Activated CD4-positive, alpha-beta T cell treated with anti-CD3 and anti-CD28 coated beads, Interleukin-2, amount 10 ng/mL, durations not matched to agents 7 days and 5 days (primary cell): ENCODE measurements around the gene ATRNL1. TPM values are rescaled to one million over a fixed set of nuclear protein-coding genes. Genes with fewer than 3 reads are reported as not detected.
"Not testable (repeated sequence)": the region's sequence is repeated elsewhere in the genome, so short reads cannot be mapped to it uniquely, and the experiment has no call there.

ENCODE experiments used
- CTCF ChIA-PET: fragments of 350-600 bp; sonication (Branson Sonifier 250); formaldehyde crosslinking; loops from one replicate; lab custom pipeline; 2021; ENCODE audit warnings: antibody characterized with exemption; lab: Charles Lee
- POLR2A ChIA-PET: fragments of 350-600 bp; sonication (Branson Sonifier 250); formaldehyde crosslinking; loops from one replicate; lab custom pipeline; 2021; ENCODE audit warnings: antibody characterized with exemption; lab: Charles Lee
- DNase-seq: peaks from one replicate; pipeline ENCODE4 v3.0.0-alpha.2; 2020
- H3K27ac Mint-ChIP-seq: one replicate; pipeline ENCODE4 v1.8.0; 2021; ENCODE audit warnings: mild to moderate bottlenecking, moderate library complexity, mixed read lengths
- H3K27me3 Mint-ChIP-seq: one replicate; pipeline ENCODE4 v1.8.0; 2021; ENCODE audit warnings: mixed read lengths
- H3K36me3 Mint-ChIP-seq: one replicate; pipeline ENCODE4 v1.8.0; 2021; ENCODE audit warnings: low read depth, mixed read lengths
- H3K4me1 Mint-ChIP-seq: one replicate; pipeline ENCODE4 v1.8.0; 2021; ENCODE audit warnings: mixed read lengths
- H3K4me3 Mint-ChIP-seq: one replicate; pipeline ENCODE4 v1.8.0; 2021; ENCODE audit warnings: mild to moderate bottlenecking, moderate library complexity, mixed read lengths
- H3K9me3 Mint-ChIP-seq: one replicate; pipeline ENCODE4 v1.8.0; 2021; ENCODE audit warnings: mixed read lengths
- total RNA-seq, 2 experiments: library from RNA; stranded (reverse); gene quantifications; one replicate each; pipeline ENCODE4 v1.2.3, GENCODE V29; 2021

The ATRNL1 gene
- total RNA-seq, 2 experiments from 2014 or later = 0.12 to 0.22 TPM

DNA sequence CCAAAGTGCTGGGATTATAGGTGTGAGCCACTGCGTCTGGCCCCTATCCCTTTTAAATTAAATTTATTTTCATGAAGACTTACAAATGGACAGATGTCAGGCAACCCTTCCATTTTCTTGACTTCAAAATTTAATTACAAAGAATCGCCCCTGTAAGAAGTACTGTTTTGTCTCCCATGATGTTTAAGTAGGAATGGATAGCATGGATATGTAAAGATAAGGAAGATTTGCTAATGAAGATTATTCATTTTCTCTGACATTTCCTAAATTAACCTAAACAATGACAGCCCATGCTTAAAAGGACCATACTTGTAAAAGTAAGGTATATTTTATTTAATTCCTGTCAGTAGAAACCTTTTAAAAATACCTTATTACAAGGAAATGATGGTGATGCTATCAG is 627.0 kb downstream of the ATRNL1 start:
- ChIA-PET CTCF (no interaction called here), POLR2A (no interaction called here)
- no peak for DNase-seq
- H3K36me3 Mint-ChIP-seq = no peaks in the 10 kb centered on the region
- no peak overlapping the region for H3K27ac Mint-ChIP-seq
- H3K9me3 Mint-ChIP-seq = no peaks in the 10 kb centered on the region
- no peaks in the 10 kb centered on the region for H3K4me1 Mint-ChIP-seq
- H3K27me3 Mint-ChIP-seq = no peaks in the 10 kb centered on the region
- no peak overlapping the region for H3K4me3 Mint-ChIP-seq

- H3K27ac Mint-ChIP-seq = no peak overlapping the region
- no peak for DNase-seq
- no peak overlapping the region for H3K4me3 Mint-ChIP-seq
- H3K4me1 Mint-ChIP-seq = no peaks in the 10 kb centered on the region
- H3K27me3 Mint-ChIP-seq = no peaks in the 10 kb centered on the region
- ChIA-PET POLR2A (no interaction called here), CTCF (no interaction called here)
- H3K9me3 Mint-ChIP-seq = no peaks in the 10 kb centered on the region
- no peaks in the 10 kb centered on the region for H3K36me3 Mint-ChIP-seq
These were observed 634.0 kb downstream of the ATRNL1 start for GRCh38 chr10:115727129-115727528.

DNA sequence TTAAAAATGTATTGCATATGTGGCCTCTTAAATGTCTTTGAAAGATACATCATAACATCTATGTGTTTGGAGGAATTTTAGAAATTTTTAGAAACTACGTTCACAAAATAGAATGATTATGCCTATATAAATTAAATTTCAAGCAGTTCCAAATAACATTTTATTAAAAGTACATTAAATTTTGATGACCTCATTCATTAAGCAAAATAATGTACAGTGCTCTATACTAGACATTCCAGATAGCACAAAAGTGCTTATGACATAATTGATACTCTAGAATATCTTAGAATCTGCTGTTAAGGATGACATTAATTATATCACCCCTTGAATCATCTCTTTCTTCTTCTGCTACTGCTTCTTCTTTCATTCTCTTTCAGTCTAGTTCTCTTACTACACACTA is 650.9 kb downstream of the ATRNL1 start:
- Mint-ChIP-seq H3K4me1 (no peaks in the 10 kb centered on the region), H3K36me3 (no peaks in the 10 kb centered on the region), H3K27me3 (no peaks in the 10 kb centered on the region), H3K4me3 (no peak overlapping the region), H3K9me3 (no peaks in the 10 kb centered on the region), H3K27ac (no peak overlapping the region)
- no peak for DNase-seq
- ChIA-PET POLR2A (no interaction called here), CTCF (no interaction called here)

- no peak overlapping the region for H3K27ac Mint-ChIP-seq
- POLR2A ChIA-PET = no interaction called here
- no peaks in the 10 kb centered on the region for H3K27me3 Mint-ChIP-seq
- no peak overlapping the region for H3K4me3 Mint-ChIP-seq
- no peak for DNase-seq
- H3K4me1 Mint-ChIP-seq = no peaks in the 10 kb centered on the region
- H3K36me3 Mint-ChIP-seq = no peaks in the 10 kb centered on the region
- no peaks in the 10 kb centered on the region for H3K9me3 Mint-ChIP-seq
- CTCF ChIA-PET = no interaction called here
These were observed 652.8 kb downstream of the ATRNL1 start for GRCh38 chr10:115745943-115746342.

DNA sequence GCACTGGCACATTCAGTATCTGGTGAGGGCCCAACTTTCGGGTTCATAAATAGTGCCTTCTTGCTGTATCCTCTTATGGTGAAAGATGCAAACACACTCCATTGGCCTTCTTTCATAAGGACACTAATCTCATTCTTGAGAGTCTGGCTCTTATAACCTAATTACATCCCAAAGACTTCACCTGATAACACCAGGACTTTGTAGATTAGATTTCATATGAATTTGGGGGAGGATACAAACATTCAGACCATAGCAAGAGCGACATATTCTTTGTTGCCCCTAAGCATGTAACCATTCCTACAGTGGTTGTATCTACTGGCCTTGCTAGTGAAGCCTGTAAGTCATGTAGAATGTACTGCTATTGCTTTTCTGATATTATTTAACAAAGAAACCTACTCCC is 654.6 kb downstream of the ATRNL1 start:
- H3K36me3 Mint-ChIP-seq = no peaks in the 10 kb centered on the region
- ChIA-PET CTCF (interaction anchor here (0.6 kb wide), 1 partner anchor 67 kb away, joined by 3 read pairs; no protein-coding TSS in a partner anchor), POLR2A (no interaction called here)
- no peak overlapping the region for H3K4me3 Mint-ChIP-seq
- H3K4me1 Mint-ChIP-seq = no peaks in the 10 kb centered on the region
- H3K27me3 Mint-ChIP-seq = no peaks in the 10 kb centered on the region
- no peaks in the 10 kb centered on the region for H3K9me3 Mint-ChIP-seq
- H3K27ac Mint-ChIP-seq = no peak overlapping the region
- no peak for DNase-seq

GRCh38 chr10:115758488-115758887 is 665.3 kb downstream of the ATRNL1 start:
- H3K27me3 Mint-ChIP-seq, H3K27ac Mint-ChIP-seq, CTCF ChIA-PET, POLR2A ChIA-PET, H3K4me1 Mint-ChIP-seq, H3K9me3 Mint-ChIP-seq, H3K36me3 Mint-ChIP-seq, H3K4me3 Mint-ChIP-seq, DNase-seq: not testable (repeated sequence)

- H3K27ac Mint-ChIP-seq = no peak overlapping the region
- H3K36me3 Mint-ChIP-seq = no peaks in the 10 kb centered on the region
- POLR2A ChIA-PET = no interaction called here
- no peaks in the 10 kb centered on the region for H3K4me1 Mint-ChIP-seq
- peaks cover 6% of the 10 kb centered on the region for H3K9me3 Mint-ChIP-seq
- H3K27me3 Mint-ChIP-seq = no peaks in the 10 kb centered on the region
- CTCF ChIA-PET = no interaction called here
- no peak overlapping the region for H3K4me3 Mint-ChIP-seq
- DNase-seq = no peak
These were observed 667.0 kb downstream of the ATRNL1 start for GRCh38 chr10:115760131-115760530.

DNA sequence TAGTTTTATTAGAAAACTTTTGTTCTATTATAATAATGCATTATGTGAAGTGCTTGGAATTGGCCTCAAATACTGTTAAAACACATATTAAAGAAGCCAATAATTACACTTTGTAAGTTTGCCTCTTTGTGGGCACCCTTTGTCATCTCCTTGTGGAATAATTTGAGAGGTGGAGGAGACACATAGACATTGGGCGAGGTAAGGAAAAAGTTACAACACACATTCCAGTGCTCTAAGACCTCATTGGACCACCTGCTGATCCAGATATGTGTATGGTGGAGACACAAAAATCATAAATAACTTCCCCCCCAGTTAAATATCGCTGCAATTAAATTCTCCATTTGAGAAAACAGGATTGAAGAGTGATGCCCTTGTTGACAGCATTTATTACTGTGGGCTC is 668.0 kb downstream of the ATRNL1 start:
- DNase-seq = no peak
- Mint-ChIP-seq H3K27me3 (no peaks in the 10 kb centered on the region), H3K4me1 (no peaks in the 10 kb centered on the region), H3K27ac (no peak overlapping the region), H3K4me3 (no peak overlapping the region), H3K36me3 (no peaks in the 10 kb centered on the region), H3K9me3 (peaks cover 2% of the 10 kb centered on the region)
- CTCF ChIA-PET = no interaction called here
- POLR2A ChIA-PET = no interaction called here

DNA sequence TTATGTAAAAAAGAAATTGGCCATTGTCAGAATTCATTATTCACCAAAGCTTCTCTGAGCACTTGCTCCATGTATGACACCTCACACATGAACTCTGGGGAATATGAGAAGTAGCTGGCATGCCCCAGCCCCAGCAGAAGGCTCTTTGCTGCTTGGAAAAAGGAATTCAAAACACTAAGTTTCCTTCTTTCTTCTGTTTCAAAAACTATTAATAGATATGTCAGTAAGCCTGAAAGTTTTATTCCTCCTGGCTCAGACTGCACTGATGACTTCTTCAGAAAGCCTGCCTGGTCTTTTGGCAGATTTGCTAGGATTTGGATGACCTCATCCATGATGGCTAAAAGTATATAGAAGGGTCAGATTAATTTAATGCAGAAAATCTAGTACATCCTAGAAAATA is 668.9 kb downstream of the ATRNL1 start:
- Mint-ChIP-seq H3K27me3 (no peaks in the 10 kb centered on the region), H3K27ac (no peak overlapping the region), H3K4me1 (no peaks in the 10 kb centered on the region), H3K9me3 (peaks cover 2% of the 10 kb centered on the region), H3K4me3 (no peak overlapping the region), H3K36me3 (no peaks in the 10 kb centered on the region)
- DNase-seq = no peak
- ChIA-PET CTCF (no interaction called here), POLR2A (no interaction called here)

GRCh38 chr10:115771755-115772154 is 678.6 kb downstream of the ATRNL1 start:
- Mint-ChIP-seq H3K27me3 (no peaks in the 10 kb centered on the region), H3K4me1 (no peaks in the 10 kb centered on the region), H3K36me3 (no peaks in the 10 kb centered on the region), H3K4me3 (no peak overlapping the region), H3K27ac (no peak overlapping the region), H3K9me3 (no peaks in the 10 kb centered on the region)
- ChIA-PET POLR2A (no interaction called here), CTCF (no interaction called here)
- DNase-seq = no peak

DNA sequence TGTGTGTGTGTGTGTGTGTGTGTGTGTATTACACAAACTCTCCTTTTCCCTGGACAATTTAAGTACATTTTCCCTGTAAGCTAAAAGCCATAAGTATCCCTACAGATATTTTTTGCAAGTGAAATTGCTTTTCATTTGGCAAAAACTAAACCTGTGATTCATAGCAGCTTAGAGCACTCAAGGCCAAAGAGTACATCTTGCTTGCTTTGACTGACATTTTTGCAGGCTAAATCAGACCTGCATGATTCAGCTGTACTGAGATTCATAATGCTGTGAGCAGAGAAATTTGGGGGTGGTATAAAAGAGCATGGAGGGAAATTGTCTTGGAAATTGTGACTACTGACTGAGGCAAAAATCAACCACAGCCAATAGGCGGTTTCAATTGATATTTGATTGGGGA is 679.4 kb downstream of the ATRNL1 start:
- Mint-ChIP-seq H3K27ac (no peak overlapping the region), H3K4me3 (no peak overlapping the region), H3K9me3 (no peaks in the 10 kb centered on the region), H3K4me1 (no peaks in the 10 kb centered on the region), H3K27me3 (no peaks in the 10 kb centered on the region), H3K36me3 (no peaks in the 10 kb centered on the region)
- ChIA-PET CTCF (no interaction called here), POLR2A (no interaction called here)
- no peak for DNase-seq

DNA sequence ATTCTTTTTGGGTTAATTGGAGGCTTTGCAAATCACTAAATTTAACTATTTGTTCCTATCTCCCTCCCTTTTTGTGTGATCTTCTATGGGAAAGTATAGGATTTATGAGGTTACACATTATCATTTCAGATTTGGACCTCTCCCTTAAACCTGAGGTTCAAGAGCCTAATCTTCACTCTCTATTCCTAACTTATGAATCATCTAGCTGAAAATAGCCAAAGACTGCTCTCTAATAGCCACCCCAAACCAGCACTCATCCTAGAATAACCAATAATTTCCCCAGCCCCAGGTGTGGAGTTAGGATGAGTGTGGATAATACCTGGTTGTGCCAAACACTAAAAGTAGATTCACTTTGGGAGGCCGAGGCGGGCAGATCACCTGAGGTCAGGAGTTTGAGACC is 680.7 kb downstream of the ATRNL1 start:
- H3K36me3 Mint-ChIP-seq = no peaks in the 10 kb centered on the region
- no peaks in the 10 kb centered on the region for H3K4me1 Mint-ChIP-seq
- no peak overlapping the region for H3K27ac Mint-ChIP-seq
- POLR2A ChIA-PET = no interaction called here
- DNase-seq = no peak
- CTCF ChIA-PET = no interaction called here
- no peak overlapping the region for H3K4me3 Mint-ChIP-seq
- H3K9me3 Mint-ChIP-seq = no peaks in the 10 kb centered on the region
- H3K27me3 Mint-ChIP-seq = no peaks in the 10 kb centered on the region

- Mint-ChIP-seq H3K9me3 (no peaks in the 10 kb centered on the region), H3K27me3 (no peaks in the 10 kb centered on the region), H3K4me1 (no peaks in the 10 kb centered on the region), H3K4me3 (no peak overlapping the region), H3K27ac (no peak overlapping the region), H3K36me3 (no peaks in the 10 kb centered on the region)
- DNase-seq = no peak
- POLR2A ChIA-PET = no interaction called here
- CTCF ChIA-PET = no interaction called here
These were observed 681.6 kb downstream of the ATRNL1 start for GRCh38 chr10:115774721-115775120.

- CTCF ChIA-PET = no interaction called here
- POLR2A ChIA-PET = no interaction called here
- Mint-ChIP-seq H3K27me3 (no peaks in the 10 kb centered on the region), H3K4me1 (no peaks in the 10 kb centered on the region), H3K36me3 (no peaks in the 10 kb centered on the region), H3K4me3 (no peak overlapping the region), H3K9me3 (no peaks in the 10 kb centered on the region), H3K27ac (no peak overlapping the region)
- no peak for DNase-seq
These were observed 684.5 kb downstream of the ATRNL1 start for GRCh38 chr10:115777646-115778045.
